PC-9 (cell line): ENCODE measurements around the gene ALX4. TPM values are rescaled to one million over a fixed set of nuclear protein-coding genes. Genes with fewer than 3 reads are reported as not detected.

Experiments used
- BruUV-seq: library from RNA; stranded (reverse); fragments of 400-500 nt; replicated peaks from 2 replicates; lab custom pipeline; 2021; lab: Mats Ljungman, UMichigan
- CTCF ChIA-PET: fragments of 300-600 bp; sonication (Branson Sonifier 250); formaldehyde crosslinking; loops from one replicate; lab custom pipeline; 2022; ENCODE audit warnings: antibody characterized with exemption; lab: Charles Lee
- POLR2A ChIA-PET: fragments of 300-600 bp; sonication (Branson Sonifier 250); formaldehyde crosslinking; loops from one replicate; lab custom pipeline; 2022; ENCODE audit warnings: antibody characterized with exemption; ENCODE audit not compliant: unreplicated experiment; lab: Charles Lee
- DNase-seq, 2 experiments: peaks; one replicate each; pipeline versions ENCODE4 v3.0.0 to v3.0.0-alpha.2; 2015 to 2022; ENCODE audit warnings: mixed read lengths in 1 of 2
- H2AFZ ChIP-seq: fragments of 200-600 bp; sonication (generic); 2 replicates; pipeline ENCODE4 v1.8.1; 2017; ENCODE audit warnings: antibody characterized with exemption
- H3F3A ChIP-seq: fragments of 200-600 bp; sonication (generic); 2 replicates; pipeline ENCODE4 v1.8.1; 2017; ENCODE audit warnings: antibody characterized with exemption, mild to moderate bottlenecking, low read depth; ENCODE audit not compliant: insufficient read depth
- H3K27ac ChIP-seq: fragments of 200-600 bp; sonication (generic); 2 replicates; pipeline ENCODE4 v1.6.1; 2016; ENCODE audit warnings: mixed run types
- H3K27me3 ChIP-seq: fragments of 200-600 bp; sonication (generic); 2 replicates; pipeline ENCODE4 v1.6.1; 2016; ENCODE audit warnings: low read depth, mixed run types; ENCODE audit not compliant: insufficient read depth
- H3K36me3 ChIP-seq: fragments of 200-600 bp; sonication (generic); 2 replicates; pipeline ENCODE4 v1.6.1; 2016; ENCODE audit warnings: low read depth, mixed run types
- H3K4me1 ChIP-seq: fragments of 200-600 bp; sonication (generic); replicated peaks from 2 replicates; pipeline ENCODE4 v1.6.1; 2016; ENCODE audit warnings: mixed run types; ENCODE audit not compliant: insufficient read depth
- H3K4me2 ChIP-seq: fragments of 200-600 bp; sonication (generic); 2 replicates; pipeline ENCODE4 v1.6.1; 2017; ENCODE audit warnings: mixed run types
- H3K4me3 ChIP-seq: fragments of 200-600 bp; sonication (generic); 2 replicates; pipeline ENCODE4 v1.6.1; 2016; ENCODE audit warnings: mixed run types
- H3K79me2 ChIP-seq: fragments of 200-600 bp; sonication (generic); 2 replicates; pipeline ENCODE4 v1.6.1; 2017; ENCODE audit warnings: low read depth, mixed run types
- H3K9me2 ChIP-seq: fragments of 200-600 bp; sonication (generic); 2 replicates; pipeline ENCODE4 v1.8.1; 2017; ENCODE audit warnings: mild to moderate bottlenecking; ENCODE audit not compliant: insufficient read depth
- H3K9me3 ChIP-seq: fragments of 200-600 bp; sonication (generic); 2 replicates; pipeline ENCODE4 v1.8.1; 2016; ENCODE audit warnings: low read depth; ENCODE audit not compliant: insufficient read depth
- H4K20me1 ChIP-seq: fragments of 200-600 bp; sonication (generic); 2 replicates; pipeline ENCODE4 v1.8.1; 2017; ENCODE audit not compliant: insufficient read depth
- CTCF ChIP-seq: fragments of 200-600 bp; sonication (generic); conservative IDR thresholded peaks from 2 replicates; pipeline ENCODE4 v1.6.1; 2017; ENCODE audit warnings: mixed run types, antibody characterized with exemption, mild to moderate bottlenecking, moderate library complexity
- EZH2 ChIP-seq: fragments of 200-600 bp; sonication (generic); IDR thresholded peaks from 2 replicates; pipeline ENCODE4 v1.8.0; 2017; ENCODE audit warnings: antibody characterized with exemption, low read depth
- intact Hi-C: fragments of 100-400 bp; cut with micrococcal nuclease; formaldehyde crosslinking; loops from one replicate; pipeline ENCODE4 v1.10.0; 2022; ENCODE audit not compliant: unreplicated experiment
- total RNA-seq: library from RNA; stranded (reverse); gene quantifications from 2 replicates; pipeline ENCODE4 v1.2.3, GENCODE V29; 2021

The ALX4 gene
- total RNA-seq, 1 experiment from 2014 or later: not detected

GRCh38 chr11:44264438-44264749 is 45.5 kb downstream of the ALX4 start:
- POLR2A ChIA-PET: no interaction called here
- no peak for DNase-seq
- no peaks in the 10 kb centered on the region for H3K9me2 ChIP-seq
- H4K20me1 ChIP-seq: no peaks in the 10 kb centered on the region
- no peaks in the 10 kb centered on the region for H3F3A ChIP-seq
- CTCF ChIA-PET: no interaction called here
- H3K9me3 ChIP-seq: no peaks in the 10 kb centered on the region
- H3K36me3 ChIP-seq: no peaks in the 10 kb centered on the region
- no peak overlapping the region for H3K4me3 ChIP-seq
- BruUV-seq: no TSS peak
- peaks cover 41% of the 10 kb centered on the region for H3K27me3 ChIP-seq
- no peak for TF ChIP-seq CTCF
- no peak for TF ChIP-seq EZH2
- H3K4me2 ChIP-seq: no peak overlapping the region
- no peaks in the 10 kb centered on the region for H3K79me2 ChIP-seq
- no peaks in the 10 kb centered on the region for H3K4me1 ChIP-seq
- intact Hi-C loops: no loop called here
- no peak overlapping the region for H2AFZ ChIP-seq
- no peak overlapping the region for H3K27ac ChIP-seq

- ChIA-PET CTCF (no interaction called here), POLR2A (no interaction called here)
- H2AFZ ChIP-seq: no peak overlapping the region
- H3K27me3 ChIP-seq: peaks cover 36% of the 10 kb centered on the region
- H3K9me2 ChIP-seq: no peaks in the 10 kb centered on the region
- no peaks in the 10 kb centered on the region for H3K9me3 ChIP-seq
- H3K36me3 ChIP-seq: no peaks in the 10 kb centered on the region
- no peak overlapping the region for H3K27ac ChIP-seq
- no peaks in the 10 kb centered on the region for H3F3A ChIP-seq
- H3K4me1 ChIP-seq: no peaks in the 10 kb centered on the region
- no peaks in the 10 kb centered on the region for H3K79me2 ChIP-seq
- intact Hi-C loops: no loop called here
- H3K4me3 ChIP-seq: no peak overlapping the region
- no TSS peak for BruUV-seq
- no peak for TF ChIP-seq CTCF
- no peak for TF ChIP-seq EZH2
- H3K4me2 ChIP-seq: no peak overlapping the region
- DNase-seq: no peak
- no peaks in the 10 kb centered on the region for H4K20me1 ChIP-seq
Observed at GRCh38 chr11:44263738-44264437, 46.1 kb downstream of the ALX4 start.

GRCh38 chr11:44261800-44262591 is 47.9 kb downstream of the ALX4 start:
- Histone ChIP-seq H3K4me1 (no peaks in the 10 kb centered on the region), H3K36me3 (no peaks in the 10 kb centered on the region), H4K20me1 (no peaks in the 10 kb centered on the region), H3K27ac (no peak overlapping the region), H2AFZ (no peak overlapping the region), H3K9me3 (no peaks in the 10 kb centered on the region), H3K9me2 (no peaks in the 10 kb centered on the region), H3K79me2 (no peaks in the 10 kb centered on the region), H3K27me3 (peaks cover 18% of the 10 kb centered on the region), H3F3A (no peaks in the 10 kb centered on the region), H3K4me3 (no peak overlapping the region), H3K4me2 (no peak overlapping the region)
- TF ChIP-seq CTCF (no peak), EZH2 (no peak)
- CTCF ChIA-PET: no interaction called here
- POLR2A ChIA-PET: no interaction called here
- no peak for DNase-seq
- intact Hi-C loops: no loop called here
- BruUV-seq: no TSS peak
